ENCODE data around the gene ARAP1. TPM values are rescaled to one million over a fixed set of nuclear protein-coding genes. Genes with fewer than 3 reads are reported as not detected.

Gene ARAP1
- total RNA-seq (100 to 1,000 TPM in 1 of 4 donors, 10 to 100 TPM in 3; 56.5 to 135 (median 70.0) TPM), polyA plus RNA-seq (10 to 100 TPM; 31.9 to 81.7 (median 34.2) TPM)

- H3K27me3 ChIP-seq: no peaks in the 10 kb centered on the region
- intact Hi-C loops (cut with DNase I): loop anchor here (2.0 kb wide), 1 partner anchor 40 kb away; no protein-coding TSS in a partner anchor
- no peak for TF ChIP-seq POLR2A (IDR thresholded peaks at IDR 0.05)
- peak in 2 of 4 donors; percentile 20 to 55 for TF ChIP-seq POLR2AphosphoS5 (IDR thresholded peaks at IDR 0.05)
- no peak for TF ChIP-seq CTCF (IDR thresholded peaks at IDR 0.05)
- no peaks in the 10 kb centered on the region for H3K36me3 ChIP-seq
- peak within 1 kb of the TSS; percentile 20 to 68 (median 64) for H3K27ac ChIP-seq
- peak; percentile 88 for DNase-seq
- peaks cover 0 to 41% (median 27%) of the 10 kb centered on the region in 4 donors for H3K4me1 ChIP-seq
- 1% methylated on average over 51 of the region's 51 CpGs for WGBS, 2 donors
- peak within 1 kb of the TSS; percentile 64 to 77 (median 70) for H3K4me3 ChIP-seq
- H3K9me3 ChIP-seq: no peaks in the 10 kb centered on the region
Measured at GRCh38 chr11:72752088-72752914, at the start of gene ARAP1. Gene ARAP1, minus strand, starts transcription at chr11:72752408. Its CDS starts 25,280 bp downstream, at chr11:72727128.

- Histone ChIP-seq H3K4me1 (peaks cover 0 to 5% (median 3%) of the 10 kb centered on the region in 4 donors), H3K9me3 (no peaks in the 10 kb centered on the region), H3K27me3 (no peaks in the 10 kb centered on the region), H3K36me3 (no peaks in the 10 kb centered on the region), H3K4me3 (no peak overlapping the region), H3K27ac (no peak overlapping the region)
- intact Hi-C loops (cut with DNase I): loop anchor here (10.0 kb wide), 1 partner anchor 215 kb away; no protein-coding TSS in a partner anchor
- TF ChIP-seq POLR2A (IDR thresholded peaks at IDR 0.05): no peak
- TF ChIP-seq EP300 (IDR thresholded peaks at IDR 0.05): no peak
- TF ChIP-seq POLR2AphosphoS5 (IDR thresholded peaks at IDR 0.05): no peak
- TF ChIP-seq CTCF (IDR thresholded peaks at IDR 0.05): no peak
- no peak for DNase-seq
- 65 to 77% methylated on average over 4 of the region's 4 CpGs for WGBS, 2 donors
Measured at GRCh38 chr11:72799441-72799840, 47.2 kb upstream of the ARAP1 start.

GRCh38 chr11:72798361-72798760, 46.2 kb upstream of the ARAP1 start:
- Histone ChIP-seq H3K4me3 (no peak overlapping the region), H3K36me3 (no peaks in the 10 kb centered on the region), H3K9me3 (no peaks in the 10 kb centered on the region), H3K4me1 (peaks cover 0 to 10% (median 9%) of the 10 kb centered on the region in 4 donors), H3K27me3 (no peaks in the 10 kb centered on the region), H3K27ac (no peak overlapping the region)
- WGBS, 2 donors: 78 to 83% methylated on average over 4 of the region's 4 CpGs
- intact Hi-C loops (cut with DNase I): loop anchor here (10.0 kb wide), 1 partner anchor 214 kb away; no protein-coding TSS in a partner anchor
- TF ChIP-seq POLR2A (IDR thresholded peaks at IDR 0.05) (no peak), EP300 (IDR thresholded peaks at IDR 0.05) (no peak), CTCF (IDR thresholded peaks at IDR 0.05) (no peak), POLR2AphosphoS5 (IDR thresholded peaks at IDR 0.05) (no peak)
- DNase-seq: no peak

GRCh38 chr11:72793425-72794367, 41.5 kb upstream of the ARAP1 start, which contains the start of gene STARD10:
Gene STARD10, minus strand, starts transcription at chr11:72794047. Its CDS starts 12,866 bp downstream, at chr11:72781181.
- Histone ChIP-seq H3K27me3 (no peaks in the 10 kb centered on the region), H3K9me3 (no peaks in the 10 kb centered on the region), H3K27ac (peak within 1 kb of the TSS; percentile 88 to 95 (median 90)), H3K4me1 (peaks cover 0 to 23% (median 19%) of the 10 kb centered on the region in 4 donors), H3K4me3 (peak within 1 kb of the TSS; percentile 44 to 68 (median 64)), H3K36me3 (no peaks in the 10 kb centered on the region)
- intact Hi-C loops (cut with DNase I): loop anchor here (1.0 to 10.0 kb wide), 4 partner anchors 21 to 209 kb away; partner anchors contain the start of genes ARAP1 and ATG16L2
- 2% methylated on average over 55 of the region's 55 CpGs for WGBS, 2 donors
- DNase-seq: peak; percentile 97
- TF ChIP-seq EP300 (IDR thresholded peaks at IDR 0.05) (peak in 1 of 4 donors; percentile 82), POLR2A (IDR thresholded peaks at IDR 0.05) (peak in 1 of 2 donors; percentile 7), POLR2AphosphoS5 (IDR thresholded peaks at IDR 0.05) (peak; percentile 61 to 79 (median 76)), CTCF (IDR thresholded peaks at IDR 0.05) (peak; percentile 91 to 100 (median 100))

Data from sigmoid colon (tissue), 7 donors.